GM21360 (cell line): ENCODE data around the gene SLC22A23.

Experiments
- ATAC-seq: cut with Tn5 transposase; IDR thresholded peaks from one replicate; pipeline ENCODE4 v1.9.1; 2021; ENCODE audit warnings: mild to moderate bottlenecking, moderate library complexity; ENCODE audit not compliant: unreplicated experiment

Gene SLC22A23

DNA sequence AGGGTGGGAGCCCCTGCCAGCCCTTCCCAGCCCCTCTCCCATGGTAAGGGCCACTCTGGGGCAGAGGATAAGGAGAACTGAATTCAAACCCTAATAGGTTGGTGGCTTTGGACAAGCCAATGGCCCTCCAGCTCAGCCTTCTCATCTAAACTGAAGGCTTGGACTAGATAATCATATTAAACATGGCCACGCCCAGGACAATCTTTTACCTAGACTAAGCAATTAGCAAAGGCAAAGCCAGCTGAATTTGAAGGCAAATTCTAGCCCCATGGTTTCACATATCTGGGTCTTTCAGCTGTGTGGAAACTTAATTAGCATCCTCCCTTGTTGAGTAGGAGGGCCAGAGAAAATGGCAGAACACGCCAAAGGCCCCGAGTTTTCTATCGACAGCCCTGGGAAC, 10.7 kb downstream of the SLC22A23 start:
- no peak for ATAC-seq

- no peak for ATAC-seq
Measured at GRCh38 chr6:3444276-3445088, 12.4 kb downstream of the SLC22A23 start.

GRCh38 chr6:3443221-3443515, 13.7 kb downstream of the SLC22A23 start:
- no peak for ATAC-seq

DNA sequence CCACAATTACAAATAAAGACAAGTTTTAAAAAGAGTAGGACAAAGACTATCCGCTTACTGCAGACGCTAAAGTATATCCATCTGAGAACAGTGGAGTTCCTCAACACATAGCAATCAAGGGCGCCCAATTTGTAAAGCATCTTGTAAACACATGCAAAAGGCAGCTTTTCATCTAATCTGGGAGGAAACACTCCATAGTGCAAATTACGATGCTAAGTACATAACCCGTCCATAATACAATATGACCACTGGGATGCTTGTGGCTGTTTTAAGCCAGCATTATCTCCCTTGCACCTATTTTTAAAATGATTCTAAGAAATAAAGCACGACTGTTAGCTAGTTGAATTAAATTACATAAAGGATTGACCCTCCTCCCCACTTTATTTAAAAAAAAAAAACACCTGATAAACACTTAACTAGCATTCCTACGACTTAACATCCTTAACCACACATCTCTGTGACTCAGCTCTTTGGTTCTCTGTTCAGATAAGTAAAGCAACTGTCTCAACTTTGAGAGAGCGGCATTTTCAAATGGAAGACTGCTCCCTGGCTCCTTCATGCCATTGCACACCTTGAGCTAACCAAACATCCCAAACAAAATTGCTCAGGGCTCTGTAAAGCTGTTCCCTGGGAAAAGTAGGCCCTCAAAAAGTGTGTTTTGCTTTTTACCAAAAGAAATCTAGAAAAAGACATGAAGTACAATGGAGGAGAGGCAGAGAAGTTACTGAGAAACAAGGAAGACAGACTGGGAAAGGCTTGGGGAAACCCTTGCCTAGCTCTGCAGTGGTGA, 14.2 kb downstream of the SLC22A23 start:
- no peak for ATAC-seq

DNA sequence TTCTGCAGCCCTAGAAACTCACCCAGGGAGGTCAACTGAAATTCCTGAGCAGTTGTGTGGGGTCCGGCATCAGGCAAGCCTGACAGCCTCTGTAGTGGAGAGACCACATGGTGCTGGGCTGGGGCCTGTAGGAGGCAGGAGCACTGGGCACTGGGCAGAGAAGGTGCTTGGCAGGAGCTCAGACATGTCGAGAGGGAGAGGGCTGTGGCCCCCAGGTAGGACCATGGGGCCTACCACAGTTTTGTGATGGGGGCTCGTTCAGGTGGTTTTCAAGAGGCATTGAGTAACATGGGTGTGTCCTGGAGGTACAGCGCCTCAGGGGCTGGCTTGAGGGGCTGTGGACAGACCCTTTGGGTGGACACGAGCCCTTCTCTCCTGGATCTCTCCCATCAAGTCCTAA, 15.9 kb downstream of the SLC22A23 start:
- ATAC-seq, result no peak

DNA sequence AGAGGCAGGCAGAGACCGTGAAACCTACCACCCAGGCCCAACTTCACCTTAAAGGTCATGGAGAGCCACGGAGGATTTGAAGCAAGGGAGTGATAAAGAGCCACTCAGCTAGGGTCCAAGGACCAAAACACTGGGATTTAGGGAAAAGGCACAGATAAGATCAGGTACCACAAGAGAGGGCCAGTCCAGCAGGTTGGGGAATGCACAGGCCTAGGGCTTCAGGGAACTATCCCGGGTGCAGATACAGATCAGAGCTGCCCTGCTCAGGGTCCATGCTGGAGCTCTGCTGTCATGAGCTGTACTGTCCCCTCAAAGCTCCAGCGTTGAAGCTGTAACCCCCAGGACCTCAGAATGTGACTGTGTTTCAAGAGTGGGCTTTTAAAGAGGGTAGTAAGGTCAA, 16.9 kb downstream of the SLC22A23 start:
- no peak for ATAC-seq

GRCh38 chr6:3438190-3439167, 18.4 kb downstream of the SLC22A23 start:
- ATAC-seq, result no peak

DNA sequence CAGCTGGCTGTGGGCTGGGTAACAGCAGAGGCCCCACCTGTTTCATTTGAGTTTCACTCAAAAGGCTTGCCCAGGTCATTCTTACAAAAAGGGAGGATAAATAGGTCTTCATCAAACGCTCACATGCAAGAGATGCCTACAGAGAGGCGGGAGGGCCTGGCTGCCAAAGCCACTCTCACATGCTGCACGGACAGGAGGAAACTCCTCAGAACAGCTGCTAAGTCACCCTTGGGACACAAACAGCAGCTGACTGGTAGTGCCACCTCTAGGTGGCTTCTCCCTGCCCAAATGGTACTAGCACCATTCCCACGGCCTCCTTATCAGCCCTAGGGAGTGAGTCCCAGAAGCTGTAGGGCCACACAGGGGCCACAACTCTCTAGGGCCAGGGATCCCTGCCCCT, 23.8 kb downstream of the SLC22A23 start:
- ATAC-seq, result no peak

GRCh38 chr6:3432416-3432815, 24.4 kb downstream of the SLC22A23 start:
- no peak for ATAC-seq

GRCh38 chr6:3431994-3432393, 24.9 kb downstream of the SLC22A23 start:
- no peak for ATAC-seq

DNA sequence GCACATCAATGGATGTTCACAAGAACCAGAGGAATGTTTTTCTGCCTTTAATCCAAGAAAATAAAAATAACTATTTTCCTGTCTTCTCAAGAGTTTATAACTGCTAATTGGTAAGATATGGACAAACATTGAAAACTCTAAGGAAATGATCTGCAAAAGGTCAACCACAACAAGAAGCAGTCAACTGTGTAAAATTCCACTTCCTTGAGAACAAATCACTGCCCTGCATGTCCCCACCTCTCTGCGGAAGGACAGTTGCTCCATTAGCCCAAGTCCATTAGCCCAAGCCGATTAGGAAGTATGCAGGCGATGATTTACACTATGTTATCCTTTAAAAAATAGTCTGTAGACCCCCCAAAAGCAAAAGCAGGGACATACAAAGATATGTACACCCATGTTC, 27.6 kb downstream of the SLC22A23 start:
- no peak for ATAC-seq

- ATAC-seq, result no peak
Measured at GRCh38 chr6:3428700-3429099, 28.1 kb downstream of the SLC22A23 start.

DNA sequence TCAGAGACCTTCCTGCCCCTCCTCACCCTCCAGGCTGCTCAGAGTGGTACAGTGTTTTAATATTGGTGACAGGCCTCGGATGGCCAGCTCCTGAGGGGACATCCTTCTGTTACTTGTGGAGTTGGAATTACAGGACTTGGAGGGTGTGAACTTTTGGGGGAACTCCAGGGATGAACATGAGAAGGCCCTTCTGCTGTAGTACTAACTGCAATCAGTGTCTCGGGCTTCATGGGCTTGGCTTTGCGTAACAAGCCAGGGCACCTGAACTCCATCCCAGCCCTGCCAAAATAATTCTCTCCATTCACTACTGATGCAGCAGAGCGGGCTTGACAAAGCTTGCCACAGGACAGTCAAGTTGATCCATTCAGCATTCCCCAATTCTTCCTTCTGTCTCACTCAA, 28.6 kb downstream of the SLC22A23 start:
- no peak for ATAC-seq

DNA sequence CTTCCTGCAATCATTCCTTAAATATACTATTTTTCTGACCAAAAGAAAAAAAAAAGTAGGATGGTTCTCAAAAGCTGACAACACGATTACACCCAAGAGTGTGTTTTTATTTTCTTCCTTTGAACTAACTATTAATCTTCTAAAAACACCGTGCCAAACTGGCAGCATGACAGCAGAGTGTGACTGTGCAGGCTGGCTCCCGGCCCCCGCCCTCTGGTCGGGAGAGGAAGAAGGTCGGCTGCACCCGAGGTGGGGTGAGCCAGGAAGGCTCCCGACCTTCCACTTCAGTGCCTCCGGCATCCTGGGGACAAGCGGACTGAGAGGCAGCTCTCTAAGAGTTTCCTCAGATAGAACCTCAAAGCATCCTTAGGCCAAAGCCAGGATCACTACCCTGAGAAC, 29.2 kb downstream of the SLC22A23 start:
- ATAC-seq, result no peak

GRCh38 chr6:3426927-3427686, 29.7 kb downstream of the SLC22A23 start:
- no peak for ATAC-seq

- no peak for ATAC-seq
Measured at GRCh38 chr6:3426091-3426926, 30.5 kb downstream of the SLC22A23 start.

GRCh38 chr6:3425574-3425973, 31.3 kb downstream of the SLC22A23 start:
- no peak for ATAC-seq

GRCh38 chr6:3424185-3424927, 32.5 kb downstream of the SLC22A23 start:
- no peak for ATAC-seq
